ENCODE data around the gene BRIP1.
"Not testable (repeated sequence)": the region's sequence is repeated elsewhere in the genome, so short reads cannot be mapped to it uniquely, and the experiment has no call there.

The BRIP1 gene

DNA sequence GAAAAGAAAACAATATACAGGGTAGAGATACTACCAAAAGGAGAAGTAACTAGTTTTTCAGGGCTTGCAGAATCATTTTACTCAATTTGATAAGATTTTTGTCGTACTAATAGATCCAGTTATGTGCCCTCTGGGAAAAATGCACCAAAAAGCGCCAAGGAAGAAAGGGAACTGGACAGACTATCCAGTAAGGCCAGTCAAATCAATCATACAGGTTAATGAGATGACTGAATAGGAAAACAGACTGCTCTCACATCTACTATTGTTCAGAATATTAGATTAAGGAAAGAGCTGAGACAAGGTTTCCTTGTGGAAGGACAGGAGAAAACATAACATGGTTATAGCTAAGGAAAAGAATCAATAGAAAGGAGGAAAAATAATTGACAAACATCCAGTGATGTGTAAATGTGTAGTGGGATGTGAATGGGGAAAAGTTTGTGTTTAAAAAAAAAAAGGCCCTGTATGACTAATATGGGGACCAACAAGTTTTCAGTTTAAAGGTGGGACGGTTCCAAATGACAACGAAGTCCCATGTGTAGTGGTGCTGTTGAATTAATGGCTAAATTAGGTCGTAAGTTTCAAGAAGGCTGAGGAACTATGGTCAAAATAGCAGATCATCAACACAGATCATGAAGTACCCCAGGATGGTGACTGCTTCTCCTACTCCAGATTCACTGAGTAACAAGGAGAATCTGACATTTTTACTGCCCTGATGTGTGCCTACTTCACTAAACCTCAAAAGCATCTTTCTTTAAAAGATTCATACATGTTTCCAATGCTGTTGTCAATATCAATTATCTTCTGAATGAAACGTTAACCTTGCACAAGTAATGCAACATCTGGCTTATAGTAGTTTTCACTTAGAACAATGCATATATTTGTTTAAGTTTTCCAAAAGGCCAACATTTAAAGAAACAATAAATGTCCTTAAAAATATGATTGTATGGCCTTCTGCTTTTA, 40.7 kb downstream of the BRIP1 start (continued):
- TF ChIP-seq, protein P1, sequence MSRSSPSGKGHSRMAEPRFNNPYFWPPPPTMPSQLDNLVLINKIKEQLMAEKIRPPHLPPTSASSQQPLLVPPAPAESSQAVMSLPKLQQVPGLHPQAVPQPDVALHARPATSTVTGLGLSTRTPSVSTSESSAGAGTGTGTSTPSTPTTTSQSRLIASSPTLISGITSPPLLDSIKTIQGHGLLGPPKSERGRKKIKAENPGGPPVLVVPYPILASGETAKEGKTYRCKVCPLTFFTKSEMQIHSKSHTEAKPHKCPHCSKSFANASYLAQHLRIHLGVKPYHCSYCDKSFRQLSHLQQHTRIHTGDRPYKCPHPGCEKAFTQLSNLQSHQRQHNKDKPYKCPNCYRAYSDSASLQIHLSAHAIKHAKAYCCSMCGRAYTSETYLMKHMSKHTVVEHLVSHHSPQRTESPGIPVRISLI (tag by site-specific recombination; IDR thresholded peaks at IDR 0.05): no peak
- TF ChIP-seq ZNF701 (tag by site-specific recombination; IDR thresholded peaks at IDR 0.05) (no peak), ZNF610 (tag by site-specific recombination; IDR thresholded peaks at IDR 0.05; ENCODE audit: borderline replicate concordance) (no peak), ZBTB48 (tag by site-specific recombination; IDR thresholded peaks at IDR 0.05) (no peak), ZNF211 (tag by site-specific recombination; IDR thresholded peaks at IDR 0.05; ENCODE audit: low read depth) (no peak), ZNF174 (tag by site-specific recombination; IDR thresholded peaks at IDR 0.05) (no peak)

DNA sequence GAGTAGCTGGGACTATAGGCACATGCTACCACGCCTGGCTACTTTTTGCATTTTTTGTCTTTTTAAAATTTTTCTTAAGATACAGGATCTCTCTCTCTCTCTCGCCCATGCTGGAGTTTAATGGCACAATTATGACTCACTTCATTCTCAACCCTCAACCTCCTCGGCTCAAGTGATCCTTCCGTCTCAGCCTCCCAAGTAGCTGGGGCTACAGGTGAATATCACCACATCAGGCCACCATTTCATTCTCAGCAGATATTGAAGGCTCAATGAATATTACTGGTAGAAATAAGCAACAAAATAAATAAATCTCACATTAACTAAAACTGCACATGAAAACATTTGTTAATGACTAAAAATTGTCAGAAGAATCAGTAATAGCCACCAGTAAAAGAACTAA, 41.7 kb downstream of the BRIP1 start:
- Histone ChIP-seq H3K4me3 (ENCODE audit: low read depth, low read length) (no peak overlapping the region), H3K36me3 (ENCODE audit: control insufficient read depth in 2 of 2, insufficient read depth in 1 of 2, low read length in 2 of 2) (peaks cover 21 to 25% of the 10 kb centered on the region in 2 experiments), H3K9me3 (ENCODE audit: control insufficient read depth, insufficient read depth, low read depth, low read length) (no peaks in the 10 kb centered on the region), H3K4me1 (ENCODE audit: control insufficient read depth, insufficient read depth, low read length) (no peaks in the 10 kb centered on the region), H3K27ac (ENCODE audit: extremely low read depth, low read depth, low read length) (no peak overlapping the region)
- TF ChIP-seq ZNF585B (tag by site-specific recombination; IDR thresholded peaks at IDR 0.05) (no peak), ZNF423 (tag by site-specific recombination; IDR thresholded peaks at IDR 0.05) (no peak), ZBTB7A (tag by site-specific recombination; IDR thresholded peaks at IDR 0.05; ENCODE audit: low read depth) (no peak), ZBTB8A (tag by site-specific recombination; IDR thresholded peaks at IDR 0.05) (no peak), SP2 (tag by site-specific recombination; IDR thresholded peaks at IDR 0.05) (no peak), ZNF660 (tag by site-specific recombination; IDR thresholded peaks at IDR 0.05) (no peak), ZNF274 (IDR thresholded peaks at IDR 0.05; ENCODE audit: low read length) (no peak), ZNF274 (tag by site-specific recombination; IDR thresholded peaks at IDR 0.05; ENCODE audit: borderline replicate concordance) (no peak), ZNF133 (tag by site-specific recombination; IDR thresholded peaks at IDR 0.05) (no peak), ZNF621 (tag by site-specific recombination; IDR thresholded peaks at IDR 0.05) (no peak), SALL2 (tag by site-specific recombination; IDR thresholded peaks at IDR 0.05; ENCODE audit: borderline replicate concordance) (no peak)
- TF ChIP-seq, protein P2, sequence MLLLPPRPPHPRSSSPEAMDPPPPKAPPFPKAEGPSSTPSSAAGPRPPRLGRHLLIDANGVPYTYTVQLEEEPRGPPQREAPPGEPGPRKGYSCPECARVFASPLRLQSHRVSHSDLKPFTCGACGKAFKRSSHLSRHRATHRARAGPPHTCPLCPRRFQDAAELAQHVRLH (tag by site-specific recombination; IDR thresholded peaks at IDR 0.05): no peak
- TF ChIP-seq, protein P3, sequence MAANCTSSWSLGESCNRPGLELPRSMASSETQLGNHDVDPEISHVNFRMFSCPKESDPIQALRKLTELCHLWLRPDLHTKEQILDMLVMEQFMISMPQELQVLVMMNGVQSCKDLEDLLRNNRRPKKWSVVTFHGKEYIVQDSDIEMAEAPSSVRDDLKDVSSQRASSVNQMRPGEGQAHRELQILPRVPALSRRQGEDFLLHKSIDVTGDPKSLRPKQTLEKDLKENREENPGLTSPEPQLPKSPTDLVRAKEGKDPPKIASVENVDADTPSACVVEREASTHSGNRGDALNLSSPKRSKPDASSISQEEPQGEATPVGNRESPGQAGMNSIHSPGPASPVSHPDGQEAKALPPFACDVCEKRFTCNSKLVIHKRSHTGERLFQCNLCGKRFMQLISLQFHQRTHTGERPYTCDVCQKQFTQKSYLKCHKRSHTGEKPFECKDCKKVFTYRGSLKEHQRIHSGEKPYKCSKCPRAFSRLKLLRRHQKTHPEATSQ (tag by site-specific recombination; IDR thresholded peaks at IDR 0.05): no peak
- ChIA-PET POLR2A (no interaction called here), CTCF (interaction anchor here (0.7 kb wide), 2 partner anchors 14 to 88 kb away, joined by 3 read pairs; no protein-coding TSS in a partner anchor)

DNA sequence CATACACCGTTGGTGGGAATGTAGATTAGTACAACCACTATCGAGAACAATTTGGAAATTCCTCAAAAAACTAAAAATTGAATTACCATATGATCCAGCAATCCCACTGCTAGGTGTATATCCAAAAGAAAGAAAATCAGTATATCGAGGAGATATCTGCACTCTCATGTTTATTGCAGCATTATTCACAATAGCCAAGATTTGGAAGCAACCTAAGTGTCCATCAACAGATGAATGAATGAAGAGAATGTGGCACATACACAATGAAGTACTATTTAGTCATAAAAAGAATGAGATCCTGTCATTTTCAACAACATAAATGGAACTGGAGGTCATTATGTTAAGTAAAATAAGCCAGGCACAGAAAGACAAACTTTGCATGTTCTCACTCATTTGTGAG, 44.1 kb downstream of the BRIP1 start:
- POLR2A ChIA-PET; H3K27ac ChIP-seq (ENCODE audit: extremely low read depth, low read depth, low read length); H3K4me3 ChIP-seq (ENCODE audit: low read depth, low read length); CTCF ChIA-PET; H3K9me3 ChIP-seq (ENCODE audit: control insufficient read depth, insufficient read depth, low read depth, low read length); H3K4me1 ChIP-seq (ENCODE audit: control insufficient read depth, insufficient read depth, low read length): not testable (repeated sequence)
- H3K36me3 ChIP-seq (ENCODE audit: control insufficient read depth in 2 of 2, insufficient read depth in 1 of 2, low read length in 2 of 2): peaks cover 12 to 36% of the 10 kb centered on the region in 2 experiments
- peak; percentile 34; the same call in 1 of the 2 replicates for TF ChIP-seq ZNF664 (tag by site-specific recombination; IDR thresholded peaks at IDR 0.05)
